GM12801 (cell line): ENCODE measurements around the gene TGFBRAP1.

ENCODE experiments used
- TF ChIP-seq, protein P1 (sequence below): IDR thresholded peaks from one replicate; pipeline ENCODE4 v1.5.1; 2011; ENCODE audit warnings: control low read depth; ENCODE audit not compliant: insufficient read length; ENCODE audit errors: extremely low read depth

Gene TGFBRAP1

DNA sequence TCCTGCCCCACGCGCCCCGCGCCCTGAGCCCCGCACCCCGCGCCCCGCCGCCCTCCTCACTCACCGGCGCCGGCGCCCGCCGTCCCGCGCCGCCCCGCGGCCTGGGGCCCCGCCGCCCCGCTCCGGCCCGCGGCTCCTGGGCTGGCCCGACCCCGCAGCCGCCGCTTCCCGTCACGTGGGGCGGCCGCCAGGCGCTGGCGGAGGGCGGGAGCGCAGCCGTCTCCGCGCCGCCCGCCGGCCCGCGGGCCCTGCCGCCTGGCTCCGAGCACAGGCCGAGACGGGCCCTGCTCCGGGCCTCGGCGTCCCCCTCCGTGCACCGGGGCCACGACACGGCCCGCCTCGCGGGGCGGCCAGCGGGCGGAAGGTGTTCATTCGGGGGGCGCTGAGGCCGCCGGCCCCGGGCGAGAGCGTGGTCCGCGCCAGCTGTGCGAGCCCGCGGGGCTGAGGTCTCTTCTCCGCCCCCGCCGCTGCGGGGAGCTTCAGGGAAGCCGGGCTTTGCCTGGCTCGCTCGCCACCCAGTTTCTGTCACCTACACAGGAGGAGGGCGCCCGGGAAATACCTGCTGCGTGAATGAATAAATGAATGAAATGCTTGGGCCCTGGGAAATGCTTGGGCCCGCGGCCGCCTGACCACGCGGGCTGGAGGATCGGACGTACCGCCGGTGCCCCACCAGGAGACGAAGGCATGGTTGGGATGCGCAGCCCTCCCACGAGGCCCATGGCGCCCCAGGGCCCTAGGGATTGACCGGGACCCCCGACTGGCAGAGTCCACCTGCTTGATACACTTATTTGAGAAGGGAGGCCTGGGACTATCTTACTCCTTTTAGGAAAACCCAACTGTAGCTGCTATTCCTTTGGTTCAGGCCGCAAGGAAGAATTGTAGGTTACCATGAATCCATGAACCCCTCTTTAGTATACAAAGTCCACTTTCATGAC is at the start of gene TGFBRAP1:
TSS of gene TGFBRAP1 (minus strand) at position 175 of the 935 bp plus-strand sequence. CDS start 21,434 bp downstream, outside the sequence.
- TF ChIP-seq, protein P1, sequence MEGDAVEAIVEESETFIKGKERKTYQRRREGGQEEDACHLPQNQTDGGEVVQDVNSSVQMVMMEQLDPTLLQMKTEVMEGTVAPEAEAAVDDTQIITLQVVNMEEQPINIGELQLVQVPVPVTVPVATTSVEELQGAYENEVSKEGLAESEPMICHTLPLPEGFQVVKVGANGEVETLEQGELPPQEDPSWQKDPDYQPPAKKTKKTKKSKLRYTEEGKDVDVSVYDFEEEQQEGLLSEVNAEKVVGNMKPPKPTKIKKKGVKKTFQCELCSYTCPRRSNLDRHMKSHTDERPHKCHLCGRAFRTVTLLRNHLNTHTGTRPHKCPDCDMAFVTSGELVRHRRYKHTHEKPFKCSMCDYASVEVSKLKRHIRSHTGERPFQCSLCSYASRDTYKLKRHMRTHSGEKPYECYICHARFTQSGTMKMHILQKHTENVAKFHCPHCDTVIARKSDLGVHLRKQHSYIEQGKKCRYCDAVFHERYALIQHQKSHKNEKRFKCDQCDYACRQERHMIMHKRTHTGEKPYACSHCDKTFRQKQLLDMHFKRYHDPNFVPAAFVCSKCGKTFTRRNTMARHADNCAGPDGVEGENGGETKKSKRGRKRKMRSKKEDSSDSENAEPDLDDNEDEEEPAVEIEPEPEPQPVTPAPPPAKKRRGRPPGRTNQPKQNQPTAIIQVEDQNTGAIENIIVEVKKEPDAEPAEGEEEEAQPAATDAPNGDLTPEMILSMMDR: no peak

GRCh38 chr2:105378921-105379383 is 49.4 kb upstream of the TGFBRAP1 start:
- TF ChIP-seq, protein P1: no peak

DNA sequence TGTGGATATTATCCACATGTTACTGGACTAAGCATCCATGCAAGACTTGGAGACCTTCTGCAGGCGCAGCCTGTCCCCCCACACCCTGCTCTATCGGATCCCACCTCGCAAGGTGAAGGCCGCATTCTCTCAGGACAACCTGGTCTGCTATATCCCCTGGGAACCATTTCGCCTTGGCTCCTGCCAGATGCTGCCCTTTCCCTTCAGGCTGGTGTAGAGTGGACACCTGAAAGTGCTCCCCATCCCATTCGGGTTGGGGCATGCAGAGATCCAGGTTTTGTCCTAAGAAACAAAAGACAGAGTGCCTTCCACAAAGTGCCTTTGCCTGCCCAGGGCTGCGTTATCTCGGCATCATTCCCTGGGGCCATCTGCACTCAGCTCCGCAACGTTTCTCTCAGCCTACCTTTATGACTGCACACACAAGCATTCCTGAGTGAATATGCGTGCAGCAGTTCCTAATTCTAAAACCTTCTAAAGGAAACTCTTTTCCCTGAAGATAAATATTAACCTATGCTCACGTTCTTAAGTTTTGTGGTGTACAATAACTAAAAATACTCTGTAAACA is 48.8 kb upstream of the TGFBRAP1 start:
- TF ChIP-seq, protein P1: no peak

DNA sequence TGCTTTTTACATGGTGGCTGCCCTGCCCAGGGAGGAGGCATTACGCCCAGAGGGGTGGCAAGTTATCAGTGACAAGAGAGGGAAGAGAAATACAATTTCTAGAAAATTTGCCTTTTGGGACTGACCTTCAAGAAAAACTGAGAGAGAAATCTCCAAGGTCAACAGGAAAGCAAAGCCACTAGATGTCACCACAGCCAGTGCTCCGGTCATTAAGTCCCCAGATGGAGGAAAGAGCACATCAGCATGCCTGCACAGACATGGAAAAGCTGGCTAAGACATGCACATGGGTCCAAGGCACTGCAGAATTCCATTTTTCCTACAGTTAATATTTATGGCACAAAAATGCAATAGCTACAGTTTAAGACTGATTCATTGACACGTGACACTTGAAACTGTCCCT is 48.3 kb upstream of the TGFBRAP1 start:
- TF ChIP-seq, protein P1: no peak

- TF ChIP-seq, protein P1: no peak
Measured at GRCh38 chr2:105376789-105377240, 47.3 kb upstream of the TGFBRAP1 start.

DNA sequence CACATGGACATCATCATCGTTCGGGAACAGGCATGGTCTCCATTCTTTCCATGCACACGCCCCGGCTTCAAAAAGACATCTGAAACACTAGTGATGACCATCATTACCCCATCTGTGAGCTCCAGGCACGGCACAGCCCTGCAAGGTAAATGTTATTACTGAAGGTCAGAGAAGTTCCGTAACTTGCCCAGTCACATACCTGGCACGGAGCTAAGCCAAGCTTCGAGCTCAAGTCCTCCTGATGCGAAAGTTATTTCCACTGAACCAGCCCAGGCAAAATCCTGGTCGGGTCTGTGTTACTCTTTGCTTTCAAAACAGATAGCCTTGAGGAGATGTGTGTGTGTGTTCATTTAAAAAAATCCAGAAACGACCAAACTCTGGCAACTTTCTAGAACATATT is 46.5 kb upstream of the TGFBRAP1 start:
- TF ChIP-seq, protein P1: no peak

DNA sequence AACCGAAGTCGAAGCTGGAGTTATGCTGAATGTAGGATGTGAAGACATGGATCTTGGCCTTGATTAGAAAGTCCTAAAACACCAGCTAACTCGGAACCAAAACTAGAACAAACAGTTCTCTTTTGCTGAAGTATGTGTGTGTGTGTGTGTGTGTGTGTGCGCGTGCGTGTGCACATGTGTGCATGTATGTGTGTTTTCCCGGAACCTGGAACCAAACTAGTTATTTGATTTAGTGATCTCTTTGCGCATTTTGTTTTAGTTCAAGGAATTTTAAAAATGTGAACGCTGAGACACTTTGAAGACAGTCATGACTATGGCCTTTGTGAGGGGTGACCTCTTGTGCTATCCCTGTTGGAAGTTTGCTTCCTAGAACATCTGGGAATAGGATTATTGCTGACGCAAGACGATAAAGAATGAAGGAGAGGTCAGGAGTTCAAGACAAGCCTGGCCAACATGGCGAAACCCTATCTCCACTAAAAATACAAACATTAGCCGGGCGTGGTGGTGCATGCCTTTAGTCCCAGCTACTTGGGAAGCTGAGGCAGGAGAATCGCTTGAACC is 45.5 kb upstream of the TGFBRAP1 start:
- TF ChIP-seq, protein P1: no peak
